Renal cortical epithelial cell (primary cell): Measurements from ENCODE around the gene ATXN2. TPM values are rescaled to one million over a fixed set of nuclear protein-coding genes. Genes with fewer than 3 reads are reported as not detected.
"Not testable (repeated sequence)": the region's sequence is repeated elsewhere in the genome, so short reads cannot be mapped to it uniquely, and the experiment has no call there.

ENCODE experiments used
- DNase-seq: peaks from one replicate; pipeline ENCODE4 v3.0.0-alpha.2; 2011; ENCODE audit warnings: low read depth
- total RNA-seq: library from RNA; depleted of rRNA; stranded (reverse); fragments of >200 nt; gene quantifications from 2 replicates; pipeline ENCODE4 v1.2.3, GENCODE V29; 2014

Gene ATXN2
- total RNA-seq, 1 donor from 2014 or later = 59.4 TPM

DNA sequence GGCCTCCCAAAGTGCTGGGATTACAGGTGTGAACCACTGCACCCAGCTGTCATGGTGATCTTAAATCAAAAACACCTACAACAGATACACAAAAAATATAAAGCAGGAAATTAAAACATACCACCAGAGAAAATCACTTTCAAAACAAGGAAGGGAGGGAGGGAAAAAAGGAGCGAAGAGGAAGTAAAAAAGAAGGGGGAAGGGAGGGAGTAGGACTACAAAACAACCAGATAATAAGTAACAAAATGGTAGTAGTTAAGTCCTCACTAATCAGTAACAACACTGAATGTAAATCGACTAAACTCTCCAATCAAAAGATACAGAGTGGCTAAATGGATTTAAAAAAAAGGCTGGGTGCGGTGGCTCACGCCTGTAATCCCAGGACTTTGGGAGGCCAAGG, 104.4 kb downstream of the ATXN2 start:
- peak; percentile 66 for DNase-seq

DNA sequence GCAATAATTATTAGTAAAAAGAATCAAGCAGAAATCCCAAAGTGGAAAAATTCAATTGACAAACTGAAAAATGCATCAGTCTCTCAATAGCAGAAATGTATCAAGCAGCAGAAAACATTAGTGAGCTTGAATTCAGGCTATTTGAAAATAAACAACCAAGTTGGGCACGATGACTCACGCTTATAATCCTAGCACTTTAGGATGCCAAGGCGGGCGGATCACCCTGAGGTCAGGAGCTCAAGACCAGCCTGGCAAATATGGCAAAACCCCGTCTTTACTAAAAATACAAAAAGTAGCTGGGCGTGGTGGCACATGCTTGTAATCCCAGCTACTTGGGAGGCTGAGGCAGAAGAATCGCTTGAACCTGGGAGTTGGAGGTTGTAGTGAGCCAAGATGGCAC, 106.1 kb downstream of the ATXN2 start:
- DNase-seq = peak; percentile 70

GRCh38 chr12:111488798-111489197, 110.3 kb downstream of the ATXN2 start:
- no peak for DNase-seq

DNA sequence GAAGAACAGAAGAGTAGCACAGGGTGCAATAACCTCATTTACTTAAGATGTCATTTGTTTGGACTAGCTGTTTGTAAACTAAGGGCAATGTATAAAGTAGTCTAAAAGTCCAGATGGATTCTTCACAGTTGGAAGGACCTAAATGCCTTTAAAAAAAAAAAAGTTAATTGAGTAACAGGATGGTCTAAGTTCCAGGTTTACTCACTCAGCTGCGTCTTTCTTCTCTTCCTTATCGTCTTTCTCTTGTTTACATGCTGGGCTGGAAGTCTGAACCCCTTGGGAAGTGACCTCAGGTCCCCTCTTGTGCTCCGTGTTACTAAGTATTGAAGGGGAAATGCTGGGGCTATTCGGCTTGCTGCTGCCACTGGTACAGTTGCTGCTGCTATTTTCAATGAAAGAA, 110.8 kb downstream of the ATXN2 start:
- peak; percentile 45 for DNase-seq

DNA sequence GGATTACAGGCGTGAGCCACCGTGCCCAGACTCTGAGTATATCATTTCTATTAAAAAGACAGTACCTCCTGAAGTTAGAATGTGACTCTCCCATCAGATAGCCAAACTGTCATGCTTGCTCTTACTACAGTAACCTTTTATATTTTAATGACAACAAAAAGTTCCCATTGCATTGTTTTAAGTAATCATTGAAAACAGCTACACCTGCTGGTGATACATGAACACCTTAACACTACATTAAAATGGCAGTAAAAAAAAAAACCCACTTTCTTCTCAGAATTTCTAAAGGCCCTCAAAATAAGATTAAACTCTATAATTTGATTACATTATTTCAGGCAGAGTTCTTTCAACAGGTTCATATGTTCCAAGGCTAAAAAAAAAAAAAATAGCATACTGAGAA, 116.7 kb downstream of the ATXN2 start:
- peak; percentile 33 for DNase-seq

DNA sequence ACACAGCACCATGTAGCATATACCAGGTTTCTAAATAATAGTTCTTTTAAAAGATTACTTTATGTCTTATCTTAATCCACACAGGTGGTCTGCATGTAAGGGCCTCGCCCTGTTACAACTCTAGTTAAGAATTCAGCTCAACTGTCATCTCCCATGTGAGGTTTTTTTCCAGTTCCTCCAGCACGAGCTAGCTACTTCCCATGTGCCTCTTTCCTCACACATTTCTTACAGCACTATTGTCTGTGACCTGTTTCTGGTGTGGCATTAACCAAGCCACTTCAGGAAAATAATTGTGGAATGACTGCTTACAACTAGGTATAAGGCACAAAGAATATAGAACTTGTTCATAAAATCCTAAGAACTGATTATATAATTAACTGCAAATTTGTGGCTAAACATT, 127.9 kb downstream of the ATXN2 start:
- peak; percentile 68 for DNase-seq

GRCh38 chr12:111469401-111469800, 129.7 kb downstream of the ATXN2 start:
- no peak for DNase-seq

DNA sequence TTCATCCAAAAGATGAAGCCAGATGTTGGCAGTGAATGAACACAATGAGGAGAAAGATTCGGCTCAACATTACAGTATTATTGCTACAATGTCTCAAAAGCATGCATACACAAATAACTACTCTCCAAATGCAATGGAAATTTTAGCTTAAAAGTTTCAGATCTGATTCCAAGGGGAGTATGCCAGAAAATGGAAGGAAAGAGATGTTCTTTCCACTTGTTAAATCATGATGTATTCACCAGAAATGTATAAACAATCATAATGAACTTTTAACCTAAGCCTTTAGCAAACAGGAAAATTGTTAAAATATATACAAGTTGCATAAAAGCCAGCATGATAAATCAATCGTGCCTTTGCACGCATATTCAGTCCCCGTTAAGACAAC, 131.3 kb downstream of the ATXN2 start:
- no peak for DNase-seq

- peak; percentile 69 for DNase-seq
These were observed 131.8 kb downstream of the ATXN2 start for GRCh38 chr12:111467092-111467856.

GRCh38 chr12:111462210-111462769, 136.8 kb downstream of the ATXN2 start:
- DNase-seq = peak; percentile 94

GRCh38 chr12:111460111-111460510, 139.0 kb downstream of the ATXN2 start:
- not testable (repeated sequence) for DNase-seq

GRCh38 chr12:111458546-111459172, 140.5 kb downstream of the ATXN2 start:
- DNase-seq = peak; percentile 25

DNA sequence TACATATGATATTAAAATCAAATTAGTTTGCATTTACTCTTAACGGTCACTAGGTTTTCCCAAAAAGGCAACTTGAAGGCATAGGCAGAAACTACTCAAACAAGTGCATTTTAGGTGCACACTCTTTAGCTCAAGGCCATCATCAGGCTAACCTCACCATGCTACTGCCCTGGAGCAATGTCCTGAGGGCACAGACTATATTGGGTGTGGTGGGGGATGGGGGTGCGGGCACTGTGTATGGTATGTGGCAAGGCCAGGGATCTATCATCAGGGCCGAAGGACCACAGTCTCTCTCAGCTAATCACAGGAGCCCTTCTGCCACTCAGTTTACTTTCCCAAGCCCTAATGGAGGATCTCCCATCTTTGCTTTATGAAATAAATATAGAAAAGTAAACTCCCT, 141.5 kb downstream of the ATXN2 start:
- no peak for DNase-seq

GRCh38 chr12:111457071-111457470, 142.0 kb downstream of the ATXN2 start:
- DNase-seq = no peak

- peak; percentile 56 for DNase-seq
These were observed 143.4 kb downstream of the ATXN2 start for GRCh38 chr12:111455448-111456320.

- DNase-seq = no peak
These were observed 144.2 kb downstream of the ATXN2 start for GRCh38 chr12:111454716-111455447.

DNA sequence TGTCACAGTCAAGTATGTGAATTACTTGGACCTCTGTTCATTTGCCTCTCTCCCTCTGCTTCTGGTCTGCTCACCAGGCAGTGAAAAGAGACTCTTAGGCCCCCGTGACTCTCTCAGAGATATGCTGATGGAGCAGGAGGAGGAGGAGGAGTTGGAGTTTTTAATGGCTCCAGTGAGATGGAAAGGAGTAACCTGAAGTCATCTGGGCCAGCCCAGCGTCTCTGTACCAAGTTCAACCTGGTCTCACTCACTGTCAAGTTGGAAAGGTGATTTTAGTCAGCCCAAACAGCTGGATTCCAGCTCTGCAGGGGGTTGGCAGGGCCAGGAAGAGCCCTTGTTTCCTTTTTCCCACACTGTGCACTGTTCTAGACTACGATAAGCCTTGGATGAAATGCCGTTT, 144.8 kb downstream of the ATXN2 start:
- no peak for DNase-seq

DNA sequence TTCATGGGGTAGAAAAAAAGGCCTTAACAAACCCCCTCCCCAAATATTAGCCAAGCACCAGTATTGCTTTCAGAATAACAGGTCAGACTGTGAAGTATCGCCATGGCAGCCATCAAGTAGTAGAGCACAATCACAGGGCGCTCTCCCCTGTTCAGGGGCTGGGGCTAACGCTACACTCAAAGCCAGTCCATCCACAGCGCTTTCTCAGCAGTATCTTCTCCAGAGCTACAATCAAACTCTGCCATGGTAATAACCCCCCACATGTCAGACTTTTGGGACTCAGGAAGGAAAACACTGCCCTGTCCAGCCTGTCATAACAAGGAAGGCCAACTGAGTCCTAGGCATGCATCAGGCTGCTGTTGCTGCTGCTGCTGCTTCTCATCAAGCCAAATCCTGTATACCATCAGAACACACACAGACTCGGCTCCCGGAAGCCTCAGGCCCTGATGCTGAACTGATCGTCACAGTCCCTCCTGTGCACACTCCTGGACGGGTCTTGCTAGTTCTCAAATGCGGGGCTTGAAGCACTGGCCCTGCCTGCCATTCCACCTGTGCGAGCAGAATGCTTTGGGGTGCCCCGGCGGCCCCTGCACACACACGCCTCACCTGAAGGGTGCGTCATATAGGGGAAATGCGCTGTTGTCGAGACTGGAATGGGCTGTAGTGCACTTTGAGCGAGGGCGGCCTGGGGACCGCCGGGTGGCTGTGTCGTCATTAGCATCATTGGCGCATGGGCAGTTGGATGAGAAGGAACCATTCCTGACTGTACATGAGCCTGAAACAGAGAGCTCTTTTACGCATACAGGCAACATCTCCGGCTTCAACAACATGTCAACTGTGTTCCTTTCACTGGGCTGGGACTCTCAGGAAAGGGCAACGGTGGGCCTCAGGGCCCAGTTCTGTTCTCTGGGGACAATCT, 145.8 kb downstream of the ATXN2 start:
- DNase-seq = no peak

DNA sequence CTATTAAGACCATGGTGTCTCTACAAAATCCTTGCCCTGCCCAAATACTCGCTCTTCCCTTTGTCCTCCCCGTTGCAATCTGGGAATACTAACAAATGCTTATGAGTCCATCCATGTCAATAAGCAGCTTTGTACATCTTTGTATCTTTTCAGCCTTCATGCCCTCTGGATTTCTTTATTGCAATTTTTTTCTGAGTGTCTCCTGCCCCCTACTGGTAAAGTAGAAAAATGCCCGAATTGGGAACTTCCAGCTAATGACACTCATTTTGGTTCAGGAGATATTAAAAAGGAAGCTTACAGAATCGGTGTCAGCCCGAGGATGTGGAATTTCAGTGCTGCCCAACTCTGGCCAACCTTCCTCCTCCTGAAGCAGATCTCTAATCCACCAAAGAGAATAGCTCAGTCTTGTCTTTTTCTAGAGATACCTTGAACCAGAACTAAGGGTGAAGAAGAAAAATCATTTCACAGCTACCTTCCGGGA, 147.4 kb downstream of the ATXN2 start:
- peak; percentile 50 for DNase-seq

DNA sequence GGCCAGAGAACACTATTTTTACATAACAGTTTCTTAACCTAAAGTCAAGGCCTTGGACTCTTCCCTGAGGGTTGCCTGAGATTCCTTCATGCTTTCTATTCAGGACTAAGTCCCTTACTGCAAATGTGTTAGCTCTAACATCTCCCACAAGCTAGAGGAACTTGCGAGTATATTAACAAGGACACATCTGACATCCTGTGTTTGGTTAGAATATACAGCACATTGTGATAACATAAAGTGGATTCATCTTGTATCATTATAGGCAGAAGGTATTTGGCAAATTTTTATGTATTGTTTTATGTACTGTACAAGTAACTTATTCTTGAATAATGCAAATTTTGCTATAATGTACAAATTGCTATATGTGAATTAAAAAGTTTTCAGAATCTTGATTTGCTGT, 147.9 kb downstream of the ATXN2 start:
- DNase-seq = no peak
